Measurements from ENCODE around the gene CDT1.

DNA sequence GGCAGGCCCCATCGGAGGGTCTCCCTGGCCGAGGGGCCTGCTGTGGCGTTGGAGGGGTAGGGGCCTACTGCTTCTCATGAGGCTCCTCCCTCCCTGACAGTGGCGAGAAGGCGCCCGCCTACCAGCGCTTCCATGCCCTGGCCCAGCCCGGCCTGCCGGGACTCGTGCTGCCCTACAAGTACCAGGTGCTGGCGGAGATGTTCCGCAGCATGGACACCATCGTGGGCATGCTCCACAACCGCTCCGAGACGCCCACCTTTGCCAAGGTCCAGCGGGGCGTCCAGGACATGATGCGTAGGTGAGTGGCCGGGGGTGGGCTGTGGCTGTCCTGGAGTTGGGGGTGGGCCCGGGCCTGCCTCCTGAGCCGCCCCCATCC lies 1.7 kb downstream of the CDT1 start:
- TF ChIP-seq, protein P1, sequence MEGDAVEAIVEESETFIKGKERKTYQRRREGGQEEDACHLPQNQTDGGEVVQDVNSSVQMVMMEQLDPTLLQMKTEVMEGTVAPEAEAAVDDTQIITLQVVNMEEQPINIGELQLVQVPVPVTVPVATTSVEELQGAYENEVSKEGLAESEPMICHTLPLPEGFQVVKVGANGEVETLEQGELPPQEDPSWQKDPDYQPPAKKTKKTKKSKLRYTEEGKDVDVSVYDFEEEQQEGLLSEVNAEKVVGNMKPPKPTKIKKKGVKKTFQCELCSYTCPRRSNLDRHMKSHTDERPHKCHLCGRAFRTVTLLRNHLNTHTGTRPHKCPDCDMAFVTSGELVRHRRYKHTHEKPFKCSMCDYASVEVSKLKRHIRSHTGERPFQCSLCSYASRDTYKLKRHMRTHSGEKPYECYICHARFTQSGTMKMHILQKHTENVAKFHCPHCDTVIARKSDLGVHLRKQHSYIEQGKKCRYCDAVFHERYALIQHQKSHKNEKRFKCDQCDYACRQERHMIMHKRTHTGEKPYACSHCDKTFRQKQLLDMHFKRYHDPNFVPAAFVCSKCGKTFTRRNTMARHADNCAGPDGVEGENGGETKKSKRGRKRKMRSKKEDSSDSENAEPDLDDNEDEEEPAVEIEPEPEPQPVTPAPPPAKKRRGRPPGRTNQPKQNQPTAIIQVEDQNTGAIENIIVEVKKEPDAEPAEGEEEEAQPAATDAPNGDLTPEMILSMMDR (conservative IDR thresholded peaks at IDR 0.05 in 1 of 2, IDR thresholded peaks at IDR 0.05 in 1 of 2; ENCODE audit: low read depth in 1 of 2, low read length in 2 of 2) = no peak
- no peak for TF ChIP-seq EZH2 (IDR thresholded peaks at IDR 0.05; ENCODE audit: low read length, missing control alignments)
